AG04449 (cell line): ENCODE results near the gene STXBP5.

Experiments used
- CTCF ChIA-PET: fragments of 350-600 bp; formaldehyde crosslinking; extraction: SDS; loops from one replicate; lab custom pipeline; 2021; ENCODE audit warnings: antibody characterized with exemption; lab: Yijun Ruan, JAX
- POLR2A ChIA-PET: fragments of 400-600, 350-600 bp; formaldehyde crosslinking; extraction: SDS; loops from one replicate; lab custom pipeline; 2020; ENCODE audit warnings: antibody characterized with exemption, inconsistent platforms; lab: Yijun Ruan, JAX
- DNase-seq: peaks from one replicate; pipeline ENCODE4 v3.0.0-alpha.2; 2010; ENCODE audit warnings: low read depth, low spot score
- H3K4me3 ChIP-seq: 2 replicates; pipeline ENCODE4 v1.5.1; 2011; ENCODE audit warnings: low read depth, mild to moderate bottlenecking, control low read depth, low read length
- CTCF ChIP-seq: IDR thresholded peaks from one replicate; pipeline ENCODE4 v1.5.1; 2011; ENCODE audit warnings: mild to moderate bottlenecking, moderate library complexity, low read length, control low read depth, inconsistent platforms; ENCODE audit not compliant: insufficient read depth; ENCODE audit errors: missing control alignments

STXBP5 gene

GRCh38 chr6:147268254-147268653, 64.0 kb downstream of the STXBP5 start:
- no peak for DNase-seq
- no peak for TF ChIP-seq CTCF
- ChIA-PET CTCF (no interaction called here), POLR2A (no interaction called here)
- H3K4me3 ChIP-seq: no peak overlapping the region

- POLR2A ChIA-PET: no interaction called here
- no peak overlapping the region for H3K4me3 ChIP-seq
- no peak for TF ChIP-seq CTCF
- DNase-seq: no peak
- CTCF ChIA-PET: interaction anchor here (0.9 to 3.5 kb wide), 4 partner anchors 9 to 417 kb away, joined by 3 to 14 read pairs (median 6); no protein-coding TSS in a partner anchor
Observed at GRCh38 chr6:147274012-147274411, 69.8 kb downstream of the STXBP5 start.

- POLR2A ChIA-PET: no interaction called here
- TF ChIP-seq CTCF: no peak
- no peak for DNase-seq
- H3K4me3 ChIP-seq: no peak overlapping the region
- CTCF ChIA-PET: interaction anchor here (2.2 kb wide), 1 partner anchor 8 kb away, joined by 6 read pairs; no protein-coding TSS in a partner anchor
Observed at GRCh38 chr6:147274776-147275175, 70.6 kb downstream of the STXBP5 start.

- CTCF ChIA-PET: no interaction called here
- no peak for DNase-seq
- H3K4me3 ChIP-seq: no peak overlapping the region
- no peak for TF ChIP-seq CTCF
- POLR2A ChIA-PET: no interaction called here
Observed at GRCh38 chr6:147278891-147279290, 74.7 kb downstream of the STXBP5 start.

GRCh38 chr6:147279427-147279826, 75.2 kb downstream of the STXBP5 start:
- DNase-seq: peak; percentile 53
- H3K4me3 ChIP-seq: no peak overlapping the region
- TF ChIP-seq CTCF: no peak
- CTCF ChIA-PET: no interaction called here
- POLR2A ChIA-PET: no interaction called here

- no peak overlapping the region for H3K4me3 ChIP-seq
- ChIA-PET CTCF (interaction anchor here (0.7 to 1.6 kb wide), 3 partner anchors 8 to 379 kb away, joined by 3 to 8 read pairs (median 6); no protein-coding TSS in a partner anchor), POLR2A (no interaction called here)
- TF ChIP-seq CTCF: no peak
- no peak for DNase-seq
Observed at GRCh38 chr6:147281895-147282565, 77.8 kb downstream of the STXBP5 start.
